Immature natural killer cell (primary cell): ENCODE data around the gene VIPR2. TPM values are rescaled to one million over a fixed set of nuclear protein-coding genes. Genes with fewer than 3 reads are reported as not detected.
"Not testable (repeated sequence)": the region's sequence is repeated elsewhere in the genome, so short reads cannot be mapped to it uniquely, and the experiment has no call there.

Experiments
- DNase-seq, 3 donors: peaks; one replicate each; pipeline ENCODE4 v3.0.0; 2022; ENCODE audit warnings: mixed read lengths in 1 of 3
- H3K27ac Mint-ChIP-seq, 6 donors: one replicate each; pipeline ENCODE4 v1.8.0; 2020; ENCODE audit warnings: mixed read lengths in 6 of 6, mild to moderate bottlenecking in 5 of 6, inconsistent platforms in 4 of 6, moderate library complexity in 3 of 6
- H3K27me3 Mint-ChIP-seq, 3 donors: one replicate each; pipeline ENCODE4 v1.8.0; 2020 to 2021; ENCODE audit warnings: low read depth in 3 of 3, mild to moderate bottlenecking in 3 of 3, mixed read lengths in 3 of 3, moderate library complexity in 3 of 3, inconsistent platforms in 1 of 3
- H3K36me3 Mint-ChIP-seq, 3 donors: one replicate each; pipeline ENCODE4 v1.8.0; 2020; ENCODE audit warnings: mixed read lengths in 3 of 3, inconsistent platforms in 2 of 3, mild to moderate bottlenecking in 2 of 3
- H3K4me1 Mint-ChIP-seq, 2 donors: one replicate each; pipeline ENCODE4 v1.8.0; 2020; ENCODE audit warnings: inconsistent platforms in 2 of 2, mild to moderate bottlenecking in 2 of 2, mixed read lengths in 2 of 2, moderate library complexity in 1 of 2
- H3K4me3 Mint-ChIP-seq, 5 donors: one replicate each; pipeline ENCODE4 v1.8.0; 2020; ENCODE audit warnings: mild to moderate bottlenecking in 5 of 5, mixed read lengths in 5 of 5, inconsistent platforms in 3 of 5, moderate library complexity in 3 of 5
- H3K9me3 Mint-ChIP-seq, 6 donors: one replicate each; pipeline ENCODE4 v1.8.0; 2020; ENCODE audit warnings: mild to moderate bottlenecking in 6 of 6, mixed read lengths in 6 of 6, inconsistent platforms in 4 of 6, moderate library complexity in 3 of 6
- polyA plus RNA-seq, 3 donors: library from polyadenylated mRNA; unstranded; fragments of 300-500 nt; fragmentation: Illumina TruSeq; gene quantifications; one replicate each; pipeline ENCODE4 v1.2.3, GENCODE V29; 2021

VIPR2 gene
- polyA plus RNA-seq, 3 donors from 2014 or later = 0.41 to 5.2 (median 2.4) TPM

GRCh38 chr7:159086301-159086925 lies 58.3 kb downstream of the VIPR2 start:
- Mint-ChIP-seq H3K9me3 (no peaks in the 10 kb centered on the region), H3K4me1 (no peaks in the 10 kb centered on the region), H3K36me3 (no peaks in the 10 kb centered on the region), H3K27ac (peak overlapping the region in 1 of 6 donors; percentile 34), H3K27me3 (peaks cover 0 to 6% (median 3%) of the 10 kb centered on the region in 3 donors), H3K4me3 (no peak overlapping the region)
- DNase-seq = no peak

GRCh38 chr7:159084069-159084801 lies 60.4 kb downstream of the VIPR2 start:
- peaks cover 0 to 8% (median 2%) of the 10 kb centered on the region in 3 donors for H3K27me3 Mint-ChIP-seq
- DNase-seq = no peak

GRCh38 chr7:159083698-159084068 lies 61.0 kb downstream of the VIPR2 start:
- Mint-ChIP-seq H3K9me3 (no peaks in the 10 kb centered on the region), H3K4me1 (no peaks in the 10 kb centered on the region), H3K27me3 (peaks cover 0 to 11% (median 2%) of the 10 kb centered on the region in 3 donors), H3K27ac (no peak overlapping the region), H3K36me3 (no peaks in the 10 kb centered on the region), H3K4me3 (no peak overlapping the region)
- no peak for DNase-seq

More at GRCh38 chr7:159084069-159084801, 60.4 kb downstream of the VIPR2 start:
- Mint-ChIP-seq H3K27ac (peak overlapping the region in 2 of 6 donors; percentile 32 to 69), H3K4me3 (no peak overlapping the region), H3K9me3 (no peaks in the 10 kb centered on the region), H3K4me1 (no peaks in the 10 kb centered on the region), H3K36me3 (no peaks in the 10 kb centered on the region)

GRCh38 chr7:159083001-159083697 lies 61.5 kb downstream of the VIPR2 start:
- Mint-ChIP-seq H3K27ac (peak overlapping the region in 1 of 6 donors; percentile 73), H3K27me3 (peaks cover 0 to 8% (median 2%) of the 10 kb centered on the region in 3 donors), H3K9me3 (no peaks in the 10 kb centered on the region), H3K4me1 (no peaks in the 10 kb centered on the region), H3K4me3 (no peak overlapping the region), H3K36me3 (no peaks in the 10 kb centered on the region)
- DNase-seq = no peak

- peak overlapping the region in 1 of 6 donors; percentile 38 for H3K27ac Mint-ChIP-seq
- not testable (repeated sequence) for H3K4me1 Mint-ChIP-seq, H3K27me3 Mint-ChIP-seq, H3K4me3 Mint-ChIP-seq, DNase-seq, H3K9me3 Mint-ChIP-seq, H3K36me3 Mint-ChIP-seq
Measured at GRCh38 chr7:159082075-159082474, 62.6 kb downstream of the VIPR2 start.

- H3K4me1 Mint-ChIP-seq = no peaks in the 10 kb centered on the region
- H3K4me3 Mint-ChIP-seq = no peak overlapping the region
- H3K27me3 Mint-ChIP-seq = peaks cover 2 to 8% (median 4%) of the 10 kb centered on the region in 3 donors
- no peaks in the 10 kb centered on the region for H3K9me3 Mint-ChIP-seq
- DNase-seq = no peak
- no peak overlapping the region for H3K27ac Mint-ChIP-seq
- H3K36me3 Mint-ChIP-seq = no peaks in the 10 kb centered on the region
Measured at GRCh38 chr7:159078911-159079270, 65.8 kb downstream of the VIPR2 start.

- Mint-ChIP-seq H3K36me3 (no peaks in the 10 kb centered on the region), H3K4me1 (no peaks in the 10 kb centered on the region), H3K27me3 (peaks cover 2 to 8% (median 4%) of the 10 kb centered on the region in 3 donors), H3K4me3 (no peak overlapping the region), H3K9me3 (no peaks in the 10 kb centered on the region), H3K27ac (no peak overlapping the region)
- DNase-seq = no peak
Measured at GRCh38 chr7:159078193-159078910, 66.3 kb downstream of the VIPR2 start.

GRCh38 chr7:159076333-159076732 lies 68.3 kb downstream of the VIPR2 start:
- Mint-ChIP-seq H3K27me3 (peaks cover 4 to 5% (median 4%) of the 10 kb centered on the region in 3 donors), H3K4me1 (peaks cover 2% of the 10 kb centered on the region in 2 donors), H3K4me3 (no peak overlapping the region), H3K27ac (no peak overlapping the region), H3K36me3 (no peaks in the 10 kb centered on the region), H3K9me3 (no peaks in the 10 kb centered on the region)
- DNase-seq = no peak

GRCh38 chr7:159075563-159076238 lies 69.0 kb downstream of the VIPR2 start:
- no peaks in the 10 kb centered on the region for H3K9me3 Mint-ChIP-seq
- no peak overlapping the region for H3K27ac Mint-ChIP-seq
- no peak for DNase-seq
- H3K27me3 Mint-ChIP-seq = peaks cover 4% of the 10 kb centered on the region in 3 donors
- peaks cover 8% of the 10 kb centered on the region in 2 donors for H3K4me1 Mint-ChIP-seq
- no peaks in the 10 kb centered on the region for H3K36me3 Mint-ChIP-seq
- no peak overlapping the region for H3K4me3 Mint-ChIP-seq

- DNase-seq = no peak
- no peaks in the 10 kb centered on the region for H3K9me3 Mint-ChIP-seq
- H3K27ac Mint-ChIP-seq = peak overlapping the region in 2 of 6 donors; percentile 33 to 58
- H3K4me3 Mint-ChIP-seq = peak overlapping the region in 2 of 5 donors; percentile 18 to 21
- H3K27me3 Mint-ChIP-seq = peaks cover 0 to 1% (median 0%) of the 10 kb centered on the region in 3 donors
- peaks cover 27 to 40% of the 10 kb centered on the region in 2 donors for H3K4me1 Mint-ChIP-seq
- peaks cover 0 to 4% (median 0%) of the 10 kb centered on the region in 3 donors for H3K36me3 Mint-ChIP-seq
Measured at GRCh38 chr7:159071260-159071659, 73.4 kb downstream of the VIPR2 start.

- Mint-ChIP-seq H3K27ac (peak overlapping the region in 4 of 6 donors; percentile 24 to 58 (median 37)), H3K36me3 (peaks cover 0 to 4% (median 0%) of the 10 kb centered on the region in 3 donors), H3K4me1 (peaks cover 27 to 40% of the 10 kb centered on the region in 2 donors), H3K27me3 (peaks cover 0 to 1% (median 0%) of the 10 kb centered on the region in 3 donors), H3K9me3 (no peaks in the 10 kb centered on the region), H3K4me3 (peak overlapping the region in 2 of 5 donors; percentile 8 to 27)
- peak; percentile 11 to 26 (median 18) for DNase-seq
Measured at GRCh38 chr7:159070431-159071148, 74.1 kb downstream of the VIPR2 start.

- Mint-ChIP-seq H3K4me3 (peak overlapping the region in 2 of 5 donors; percentile 31 to 59), H3K27me3 (peaks cover 0 to 1% (median 0%) of the 10 kb centered on the region in 3 donors), H3K9me3 (no peaks in the 10 kb centered on the region), H3K4me1 (peaks cover 27 to 40% of the 10 kb centered on the region in 2 donors), H3K27ac (peak overlapping the region in 4 of 6 donors; percentile 25 to 86 (median 80)), H3K36me3 (peaks cover 0 to 4% (median 0%) of the 10 kb centered on the region in 3 donors)
- DNase-seq = no peak
Measured at GRCh38 chr7:159068893-159069448, 75.7 kb downstream of the VIPR2 start.
